HepG2 (cell line): ENCODE measurements around the gene LNX2. TPM values are rescaled to one million over a fixed set of nuclear protein-coding genes. Genes with fewer than 3 reads are reported as not detected.

ENCODE experiments used
- NBN ChIP-seq: fragments of 450-650 bp; conservative IDR thresholded peaks from 2 replicates; pipeline ENCODE4 v1.6.1; 2017
- NR2F2 ChIP-seq: IDR thresholded peaks from 2 replicates; pipeline ENCODE4 v1.6.1; 2012; ENCODE audit warnings: low read depth, inconsistent platforms, borderline replicate concordance
- PATZ1 ChIP-seq: sonication (generic); formaldehyde crosslinking; IDR thresholded peaks from 2 replicates; pipeline ENCODE4 v1.4.0; 2020; ENCODE audit warnings: missing genetic modification reagents
- SMC3 ChIP-seq: IDR thresholded peaks from 2 replicates; pipeline ENCODE4 v1.6.1; 2011; ENCODE audit warnings: low read length, improper control_type of control experiment
- TIGD3 ChIP-seq: sonication (generic); formaldehyde crosslinking; IDR thresholded peaks from 2 replicates; pipeline ENCODE4 v1.5.1; 2020; ENCODE audit warnings: mild to moderate bottlenecking, missing genetic modification reagents, borderline replicate concordance
- ZNF790 ChIP-seq: sonication (generic); formaldehyde crosslinking; IDR thresholded peaks from 2 replicates; pipeline ENCODE4 v1.8.0; 2022; ENCODE audit warnings: missing genetic modification reagents, mild to moderate bottlenecking, borderline replicate concordance
- ZNF883 ChIP-seq: sonication (generic); formaldehyde crosslinking; IDR thresholded peaks from 2 replicates; pipeline ENCODE4 v1.5.1; 2020; ENCODE audit warnings: mild to moderate bottlenecking, missing genetic modification reagents; ENCODE audit errors: not compliant biosample characterization
- polyA plus RNA-seq, 8 experiments: library from polyadenylated mRNA; depleted of rRNA in 3 of 8; stranded (reverse) in 7 of 8; unstranded in 1 of 8; fragments of >200 nt; fragmentation: Illumina TruSeq in 4 of 8; extraction: Trizol in 4 of 8; gene quantifications; 2 replicates each; pipeline versions ENCODE4 v1.2.1 to v1.2.3, GENCODE V29; 2011 to 2016; ENCODE audit warnings: low read depth in 4 of 8, missing spikeins in 1 of 8, mixed read lengths in 1 of 8; ENCODE audit not compliant: insufficient read depth in 1 of 8
- total RNA-seq, 5 experiments: library from RNA; depleted of rRNA; stranded (reverse); fragments of >200 nt; fragmentation: Illumina TruSeq; extraction: Trizol; gene quantifications; 2 replicates each; pipeline ENCODE4 v1.2.3, GENCODE V29; 2016; ENCODE audit warnings: low read depth in 1 of 5
- TF ChIP-seq, protein P1 (sequence below): sonication (generic); formaldehyde crosslinking; IDR thresholded peaks from 2 replicates; pipeline ENCODE4 v1.9.0; 2022; ENCODE audit warnings: missing genetic modification reagents, mild to moderate bottlenecking, borderline replicate concordance
- TF ChIP-seq, protein P2 (sequence below): sonication (generic); formaldehyde crosslinking; IDR thresholded peaks from 2 replicates; pipeline ENCODE4 v1.4.0; 2020; ENCODE audit warnings: mild to moderate bottlenecking, missing genetic modification reagents

Gene LNX2
- total and polyA plus RNA-seq, 2 of the 13 experiments (the other 11 are each of a cell fraction or from before 2014, with no cell fraction given), result 9.2 to 9.7 TPM

- TF ChIP-seq ZNF790 (CRISPR knock-in tag) (no peak), NBN (no peak), TIGD3 (CRISPR knock-in tag) (no peak), NR2F2 (no peak), PATZ1 (CRISPR knock-in tag) (no peak), SMC3 (no peak), ZNF883 (CRISPR knock-in tag) (no peak)
- TF ChIP-seq, protein P1, sequence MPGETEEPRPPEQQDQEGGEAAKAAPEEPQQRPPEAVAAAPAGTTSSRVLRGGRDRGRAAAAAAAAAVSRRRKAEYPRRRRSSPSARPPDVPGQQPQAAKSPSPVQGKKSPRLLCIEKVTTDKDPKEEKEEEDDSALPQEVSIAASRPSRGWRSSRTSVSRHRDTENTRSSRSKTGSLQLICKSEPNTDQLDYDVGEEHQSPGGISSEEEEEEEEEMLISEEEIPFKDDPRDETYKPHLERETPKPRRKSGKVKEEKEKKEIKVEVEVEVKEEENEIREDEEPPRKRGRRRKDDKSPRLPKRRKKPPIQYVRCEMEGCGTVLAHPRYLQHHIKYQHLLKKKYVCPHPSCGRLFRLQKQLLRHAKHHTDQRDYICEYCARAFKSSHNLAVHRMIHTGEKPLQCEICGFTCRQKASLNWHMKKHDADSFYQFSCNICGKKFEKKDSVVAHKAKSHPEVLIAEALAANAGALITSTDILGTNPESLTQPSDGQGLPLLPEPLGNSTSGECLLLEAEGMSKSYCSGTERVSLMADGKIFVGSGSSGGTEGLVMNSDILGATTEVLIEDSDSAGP, result no peak
- TF ChIP-seq, protein P2, sequence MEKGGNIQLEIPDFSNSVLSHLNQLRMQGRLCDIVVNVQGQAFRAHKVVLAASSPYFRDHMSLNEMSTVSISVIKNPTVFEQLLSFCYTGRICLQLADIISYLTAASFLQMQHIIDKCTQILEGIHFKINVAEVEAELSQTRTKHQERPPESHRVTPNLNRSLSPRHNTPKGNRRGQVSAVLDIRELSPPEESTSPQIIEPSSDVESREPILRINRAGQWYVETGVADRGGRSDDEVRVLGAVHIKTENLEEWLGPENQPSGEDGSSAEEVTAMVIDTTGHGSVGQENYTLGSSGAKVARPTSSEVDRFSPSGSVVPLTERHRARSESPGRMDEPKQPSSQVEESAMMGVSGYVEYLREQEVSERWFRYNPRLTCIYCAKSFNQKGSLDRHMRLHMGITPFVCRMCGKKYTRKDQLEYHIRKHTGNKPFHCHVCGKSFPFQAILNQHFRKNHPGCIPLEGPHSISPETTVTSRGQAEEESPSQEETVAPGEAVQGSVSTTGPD (CRISPR knock-in tag), result no peak
Observed at GRCh38 chr13:27559719-27560118, 60.6 kb downstream of the LNX2 start (continued).
